ENCODE measurements around the gene TUBB4B.

Gene TUBB4B

DNA sequence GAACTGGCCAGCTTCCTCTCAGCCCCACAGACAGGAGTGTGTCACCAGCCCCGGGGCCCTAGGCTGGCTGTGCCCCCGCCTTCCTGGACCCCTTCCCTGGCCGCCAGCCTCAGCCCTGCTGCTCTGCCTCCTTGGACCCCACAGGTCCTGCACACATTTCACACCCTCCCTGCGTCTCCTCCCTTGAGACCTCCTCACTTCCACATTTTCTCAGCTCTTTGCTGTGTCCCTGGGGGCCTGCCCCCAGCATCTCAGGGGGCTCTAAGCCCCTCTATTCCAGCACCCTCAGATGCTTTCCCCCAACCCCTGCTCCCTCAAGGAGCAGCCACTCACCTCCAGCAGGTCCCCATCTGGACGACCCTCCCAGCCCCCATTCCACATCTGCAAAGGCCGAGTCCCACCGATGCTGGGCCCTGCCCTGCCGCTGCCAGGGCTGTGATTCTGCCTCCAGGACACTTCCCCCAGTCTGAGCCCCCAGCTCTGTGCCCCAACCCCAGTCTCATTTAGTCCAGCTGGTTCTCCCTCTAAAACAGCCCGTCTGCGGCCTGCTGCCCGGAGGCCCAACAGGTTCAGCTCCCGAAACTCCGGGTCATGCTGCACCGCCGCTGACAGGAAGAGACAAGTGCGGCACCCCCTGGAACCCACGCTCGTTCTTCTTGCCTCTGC, 6.2 kb upstream of the TUBB4B start:
- H3K9me3 ChIP-seq (ENCODE audit: insufficient read depth, low read length, severe bottlenecking) = no peaks in the 10 kb centered on the region
- no peak for DNase-seq
- H3K9ac ChIP-seq (ENCODE audit: low read depth, low read length) = no peak overlapping the region
- no peak overlapping the region for H3K27ac ChIP-seq (ENCODE audit: low read length)
- H3K4me3 ChIP-seq (ENCODE audit: low read depth in 1 of 2, low read length in 2 of 2) = no peak overlapping the region
- peaks cover 5% of the 10 kb centered on the region for H3K79me2 ChIP-seq (ENCODE audit: insufficient read depth, low read length)
- no peak overlapping the region for H3K4me2 ChIP-seq (ENCODE audit: insufficient read depth, low read length)
- H3K4me1 ChIP-seq (ENCODE audit: insufficient read depth, low read length) = peaks cover 31% of the 10 kb centered on the region
- no peaks in the 10 kb centered on the region; the same call in 1 of the 2 replicates for H3K36me3 ChIP-seq (ENCODE audit: insufficient read depth, low read length)
- no peak overlapping the region for H2AFZ ChIP-seq (ENCODE audit: low read depth, low read length)
- peaks cover 13% of the 10 kb centered on the region; the same call in 1 of the 2 replicates for H4K20me1 ChIP-seq (ENCODE audit: insufficient read depth, low read length)
- no peaks in the 10 kb centered on the region for H3K27me3 ChIP-seq (ENCODE audit: insufficient read depth, low read length, poor library complexity)
- no peak for TF ChIP-seq CTCF (IDR thresholded peaks at IDR 0.05; ENCODE audit: borderline replicate concordance, extremely low read depth, low read length, poor library complexity, severe bottlenecking)
- no peak for TF ChIP-seq EZH2 (IDR thresholded peaks at IDR 0.05; ENCODE audit: borderline replicate concordance, low read depth, low read length, severe bottlenecking)
- no peak for ATAC-seq (ENCODE audit: insufficient read depth, low read depth)

DNA sequence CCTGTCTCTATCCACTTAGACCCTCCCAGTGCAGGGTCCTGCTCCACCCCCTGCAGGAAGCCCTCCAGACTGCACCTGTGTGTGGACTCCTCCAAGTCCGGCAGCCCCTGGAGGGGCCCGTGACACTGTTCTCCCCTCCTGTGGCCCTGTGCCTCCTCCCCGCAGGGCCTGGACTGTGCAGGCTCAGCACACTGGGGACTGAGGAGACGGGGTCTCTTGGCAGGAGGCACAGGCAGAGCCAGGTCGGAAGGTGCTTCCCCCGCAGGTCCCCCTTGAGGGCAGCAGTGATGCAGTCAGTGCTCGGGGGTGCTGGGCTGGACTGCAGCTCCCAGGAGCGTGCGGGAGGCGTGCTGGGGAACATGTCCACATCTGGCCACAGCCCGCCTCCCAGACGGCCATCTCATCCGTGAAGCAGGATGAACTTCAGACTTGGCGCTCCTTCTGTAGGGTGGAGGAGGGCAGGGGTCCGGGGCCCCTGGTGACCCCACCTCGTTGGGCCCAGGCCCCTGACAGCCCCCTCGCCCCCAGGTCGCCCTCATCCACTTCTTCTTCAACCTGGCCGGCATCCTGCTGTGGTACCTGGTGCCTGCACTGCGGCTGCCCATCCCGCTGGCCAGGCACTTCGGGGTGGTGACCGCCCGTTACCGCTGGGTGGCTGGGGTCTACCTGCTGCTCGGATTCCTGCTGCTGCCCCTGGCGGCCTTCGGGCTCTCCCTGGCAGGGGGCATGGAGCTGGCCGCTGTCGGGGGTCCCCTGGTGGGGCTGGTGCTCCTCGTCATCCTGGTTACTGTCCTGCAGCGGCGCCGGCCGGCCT, 5.5 kb upstream of the TUBB4B start:
- Histone ChIP-seq H3K9ac (ENCODE audit: low read depth, low read length) (peak overlapping the region; percentile 38; the same call in 1 of the 2 replicates), H3K27me3 (ENCODE audit: insufficient read depth, low read length, poor library complexity) (no peaks in the 10 kb centered on the region), H3K36me3 (ENCODE audit: insufficient read depth, low read length) (no peaks in the 10 kb centered on the region; the same call in 1 of the 2 replicates), H2AFZ (ENCODE audit: low read depth, low read length) (no peak overlapping the region), H4K20me1 (ENCODE audit: insufficient read depth, low read length) (peaks cover 13% of the 10 kb centered on the region; the same call in 1 of the 2 replicates), H3K4me3 (ENCODE audit: low read depth in 1 of 2, low read length in 2 of 2) (no peak overlapping the region), H3K79me2 (ENCODE audit: insufficient read depth, low read length) (peaks cover 9% of the 10 kb centered on the region), H3K9me3 (ENCODE audit: insufficient read depth, low read length, severe bottlenecking) (no peaks in the 10 kb centered on the region), H3K4me2 (ENCODE audit: insufficient read depth, low read length) (peak overlapping the region; percentile 52; the same call in 1 of the 2 replicates), H3K4me1 (ENCODE audit: insufficient read depth, low read length) (peaks cover 37% of the 10 kb centered on the region), H3K27ac (ENCODE audit: low read length) (no peak overlapping the region)
- no peak for ATAC-seq (ENCODE audit: insufficient read depth, low read depth)
- DNase-seq = no peak
- TF ChIP-seq CTCF (IDR thresholded peaks at IDR 0.05; ENCODE audit: borderline replicate concordance, extremely low read depth, low read length, poor library complexity, severe bottlenecking) = no peak
- no peak for TF ChIP-seq EZH2 (IDR thresholded peaks at IDR 0.05; ENCODE audit: borderline replicate concordance, low read depth, low read length, severe bottlenecking)

- H3K4me2 ChIP-seq (ENCODE audit: insufficient read depth, low read length) = peak overlapping the region; percentile 52
- H2AFZ ChIP-seq (ENCODE audit: low read depth, low read length) = peak overlapping the region; percentile 8; the same call in 1 of the 2 replicates
- H3K4me3 ChIP-seq (ENCODE audit: low read depth in 1 of 2, low read length in 2 of 2) = no peak overlapping the region
- no peaks in the 10 kb centered on the region for H3K9me3 ChIP-seq (ENCODE audit: insufficient read depth, low read length, severe bottlenecking)
- peaks cover 37% of the 10 kb centered on the region for H3K4me1 ChIP-seq (ENCODE audit: insufficient read depth, low read length)
- peak overlapping the region; percentile 38; the same call in 1 of the 2 replicates for H3K9ac ChIP-seq (ENCODE audit: low read depth, low read length)
- H3K27me3 ChIP-seq (ENCODE audit: insufficient read depth, low read length, poor library complexity) = no peaks in the 10 kb centered on the region
- peak; percentile 98 for TF ChIP-seq CTCF (IDR thresholded peaks at IDR 0.05; ENCODE audit: borderline replicate concordance, extremely low read depth, low read length, poor library complexity, severe bottlenecking)
- no peak for TF ChIP-seq EZH2 (IDR thresholded peaks at IDR 0.05; ENCODE audit: borderline replicate concordance, low read depth, low read length, severe bottlenecking)
- peaks cover 9% of the 10 kb centered on the region for H3K79me2 ChIP-seq (ENCODE audit: insufficient read depth, low read length)
- no peak overlapping the region for H3K27ac ChIP-seq (ENCODE audit: low read length)
- DNase-seq (peak; percentile 89), ATAC-seq (ENCODE audit: insufficient read depth, low read depth) (peak; percentile 55)
- no peaks in the 10 kb centered on the region; the same call in 1 of the 2 replicates for H3K36me3 ChIP-seq (ENCODE audit: insufficient read depth, low read length)
- H4K20me1 ChIP-seq (ENCODE audit: insufficient read depth, low read length) = peaks cover 13% of the 10 kb centered on the region; the same call in 1 of the 2 replicates
These were observed 4.7 kb upstream of the TUBB4B start for GRCh38 chr9:137236238-137236935.

Measured in DND-41 (cell line).